Measurements from ENCODE around the gene NPEPL1. TPM values are rescaled to one million over a fixed set of nuclear protein-coding genes. Genes with fewer than 3 reads are reported as not detected.

Gene NPEPL1
- total RNA-seq, 1 donor from 2014 or later, result 25.5 TPM

DNA sequence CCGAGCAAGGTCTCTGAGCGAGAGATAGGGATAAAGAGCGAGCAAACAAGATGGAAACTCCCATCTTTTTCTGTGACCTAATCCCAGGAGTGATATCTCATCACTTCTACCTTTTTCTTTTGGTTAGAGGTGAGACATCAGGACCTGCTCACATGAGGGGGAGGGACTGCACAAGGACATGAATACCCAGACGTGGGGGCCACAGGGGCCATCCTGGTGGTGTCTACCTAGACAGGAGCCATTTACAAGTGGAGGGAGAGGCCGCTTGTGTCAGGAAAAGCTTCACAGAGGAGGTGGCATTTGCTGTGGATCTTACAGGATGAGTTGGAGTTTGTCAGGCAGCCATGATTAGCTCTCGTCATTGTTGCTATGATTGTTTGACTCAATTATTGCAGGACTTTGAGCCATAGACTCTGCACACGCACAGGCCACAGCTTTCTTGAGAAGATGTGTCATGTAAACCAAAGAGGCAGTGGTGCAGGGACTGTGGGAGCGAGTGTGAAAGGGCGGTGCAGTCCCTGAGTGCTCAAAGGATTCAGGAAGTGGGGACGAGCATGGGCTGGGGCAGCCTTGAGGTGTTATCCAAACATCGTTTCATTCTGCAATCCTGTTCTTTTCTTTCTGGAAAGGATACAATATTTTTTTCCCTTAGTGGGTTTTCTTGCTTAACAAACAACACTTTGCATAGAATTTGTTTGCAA, 7.7 kb downstream of the NPEPL1 start:
- DNase-seq (ENCODE audit: extremely low spot score in 2 of 2), result no peak
- no peak overlapping the region for H3K4me3 ChIP-seq
- intact Hi-C loops (cut with DNase I), result no loop called here
- no peak for TF ChIP-seq POLR2A (IDR thresholded peaks at IDR 0.05)
- TF ChIP-seq, protein P1, sequence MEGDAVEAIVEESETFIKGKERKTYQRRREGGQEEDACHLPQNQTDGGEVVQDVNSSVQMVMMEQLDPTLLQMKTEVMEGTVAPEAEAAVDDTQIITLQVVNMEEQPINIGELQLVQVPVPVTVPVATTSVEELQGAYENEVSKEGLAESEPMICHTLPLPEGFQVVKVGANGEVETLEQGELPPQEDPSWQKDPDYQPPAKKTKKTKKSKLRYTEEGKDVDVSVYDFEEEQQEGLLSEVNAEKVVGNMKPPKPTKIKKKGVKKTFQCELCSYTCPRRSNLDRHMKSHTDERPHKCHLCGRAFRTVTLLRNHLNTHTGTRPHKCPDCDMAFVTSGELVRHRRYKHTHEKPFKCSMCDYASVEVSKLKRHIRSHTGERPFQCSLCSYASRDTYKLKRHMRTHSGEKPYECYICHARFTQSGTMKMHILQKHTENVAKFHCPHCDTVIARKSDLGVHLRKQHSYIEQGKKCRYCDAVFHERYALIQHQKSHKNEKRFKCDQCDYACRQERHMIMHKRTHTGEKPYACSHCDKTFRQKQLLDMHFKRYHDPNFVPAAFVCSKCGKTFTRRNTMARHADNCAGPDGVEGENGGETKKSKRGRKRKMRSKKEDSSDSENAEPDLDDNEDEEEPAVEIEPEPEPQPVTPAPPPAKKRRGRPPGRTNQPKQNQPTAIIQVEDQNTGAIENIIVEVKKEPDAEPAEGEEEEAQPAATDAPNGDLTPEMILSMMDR (IDR thresholded peaks at IDR 0.05), result no peak
- TF ChIP-seq POLR2AphosphoS5 (IDR thresholded peaks at IDR 0.05; ENCODE audit: insufficient read depth in 1 of 2, low read depth in 1 of 2), result no peak
- H3K4me1 ChIP-seq, result no peaks in the 10 kb centered on the region
- H3K9me3 ChIP-seq, result no peaks in the 10 kb centered on the region
- peaks cover 0 to 60% of the 10 kb centered on the region in 2 donors for H3K36me3 ChIP-seq
- no peak overlapping the region for H3K27ac ChIP-seq
- no peaks in the 10 kb centered on the region for H3K27me3 ChIP-seq

DNA sequence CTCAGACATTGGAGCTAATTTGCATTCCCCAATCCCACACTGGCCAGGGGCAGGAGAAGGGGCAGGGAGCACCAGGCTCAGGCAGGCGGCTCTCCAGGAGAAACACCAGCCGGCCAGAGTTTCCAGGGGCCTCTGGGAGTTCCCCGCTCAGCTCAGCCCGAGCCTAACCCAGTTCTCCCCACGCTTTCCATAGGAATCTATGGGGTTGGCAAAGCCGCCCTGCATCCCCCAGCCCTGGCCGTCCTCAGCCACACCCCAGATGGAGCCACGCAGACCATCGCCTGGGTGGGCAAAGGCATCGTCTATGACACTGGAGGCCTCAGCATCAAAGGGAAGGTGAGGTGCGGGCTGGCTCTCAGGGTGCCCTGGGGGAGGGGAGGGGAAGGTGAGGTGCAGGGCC, 8.2 kb downstream of the NPEPL1 start:
- H3K27me3 ChIP-seq, result no peaks in the 10 kb centered on the region
- TF ChIP-seq POLR2AphosphoS5 (IDR thresholded peaks at IDR 0.05; ENCODE audit: insufficient read depth in 1 of 2, low read depth in 1 of 2) (no peak), POLR2A (IDR thresholded peaks at IDR 0.05) (no peak)
- TF ChIP-seq, protein P1 (IDR thresholded peaks at IDR 0.05), result no peak
- H3K9me3 ChIP-seq, result no peaks in the 10 kb centered on the region
- H3K4me1 ChIP-seq, result no peaks in the 10 kb centered on the region
- peaks cover 0 to 60% of the 10 kb centered on the region in 2 donors for H3K36me3 ChIP-seq
- H3K27ac ChIP-seq, result no peak overlapping the region
- H3K4me3 ChIP-seq, result no peak overlapping the region
- intact Hi-C loops (cut with DNase I), result no loop called here
- no peak for DNase-seq (ENCODE audit: extremely low spot score in 2 of 2)

DNA sequence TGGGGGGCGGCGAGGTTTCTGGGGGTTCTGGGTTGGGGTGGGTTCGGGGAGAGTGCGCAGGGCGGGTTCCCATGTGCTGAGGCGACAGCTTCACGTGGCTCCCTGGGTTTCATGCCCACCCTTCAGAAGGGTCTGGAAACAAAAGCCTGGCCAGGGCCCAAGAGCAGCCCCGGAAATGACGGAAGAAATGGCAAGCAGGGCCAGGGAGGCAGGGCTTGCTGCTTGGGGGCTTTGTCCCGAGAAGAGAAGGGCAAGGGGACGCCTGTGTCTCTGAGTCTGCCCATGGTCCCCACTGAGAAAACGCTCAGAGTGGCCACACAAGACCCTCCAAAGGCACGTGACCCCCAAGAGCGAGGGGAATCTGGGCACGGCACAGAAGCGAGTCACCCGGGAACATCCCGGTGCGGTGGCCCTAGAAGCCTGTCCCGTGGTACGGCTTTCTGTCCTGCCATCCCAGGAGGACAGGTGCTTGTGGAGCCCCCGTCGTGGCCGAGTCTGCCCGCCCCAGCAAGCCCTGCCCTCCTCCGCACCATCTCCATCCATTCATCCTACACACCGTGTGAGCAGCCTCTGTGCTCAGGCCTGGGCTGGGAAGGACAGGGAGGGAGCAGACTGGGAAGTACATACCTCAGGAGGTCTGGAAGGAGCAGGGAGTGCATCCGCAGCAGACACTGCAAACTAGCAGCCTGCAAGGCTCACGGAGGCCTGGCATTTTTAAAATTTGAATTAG, 9.0 kb downstream of the NPEPL1 start:
- no peaks in the 10 kb centered on the region for H3K9me3 ChIP-seq
- H3K27me3 ChIP-seq, result no peaks in the 10 kb centered on the region
- no peak overlapping the region for H3K27ac ChIP-seq
- DNase-seq (ENCODE audit: extremely low spot score in 2 of 2), result no peak
- intact Hi-C loops (cut with DNase I), result no loop called here
- peaks cover 0 to 56% of the 10 kb centered on the region in 2 donors for H3K36me3 ChIP-seq
- no peaks in the 10 kb centered on the region for H3K4me1 ChIP-seq
- TF ChIP-seq, protein P1 (IDR thresholded peaks at IDR 0.05), result no peak
- no peak for TF ChIP-seq POLR2AphosphoS5 (IDR thresholded peaks at IDR 0.05; ENCODE audit: insufficient read depth in 1 of 2, low read depth in 1 of 2)
- no peak for TF ChIP-seq POLR2A (IDR thresholded peaks at IDR 0.05)
- H3K4me3 ChIP-seq, result no peak overlapping the region

DNA sequence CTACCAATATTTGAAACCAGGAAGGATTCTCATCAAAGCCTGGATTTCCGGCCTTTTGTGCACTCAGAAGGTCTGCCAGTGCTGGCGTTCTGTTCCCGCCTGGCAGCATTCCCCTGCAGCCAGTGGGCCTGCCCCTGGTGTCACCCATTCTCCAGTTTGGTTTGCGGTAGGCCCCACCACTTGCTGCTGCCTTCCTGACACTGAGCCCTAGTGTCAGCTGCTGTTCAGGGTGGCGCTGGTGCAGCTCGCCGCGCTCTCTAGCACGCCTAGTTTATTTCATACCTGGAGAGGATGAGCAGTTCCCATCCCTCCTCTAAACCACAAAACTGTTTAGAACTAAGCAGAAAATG, 9.5 kb downstream of the NPEPL1 start:
- no peak overlapping the region for H3K4me3 ChIP-seq
- H3K27ac ChIP-seq, result no peak overlapping the region
- TF ChIP-seq POLR2AphosphoS5 (IDR thresholded peaks at IDR 0.05; ENCODE audit: insufficient read depth in 1 of 2, low read depth in 1 of 2) (no peak), POLR2A (IDR thresholded peaks at IDR 0.05) (no peak)
- TF ChIP-seq, protein P1 (IDR thresholded peaks at IDR 0.05), result no peak
- intact Hi-C loops (cut with DNase I), result no loop called here
- DNase-seq (ENCODE audit: extremely low spot score in 2 of 2), result no peak
- H3K36me3 ChIP-seq, result peaks cover 0 to 52% of the 10 kb centered on the region in 2 donors
- no peaks in the 10 kb centered on the region for H3K27me3 ChIP-seq
- no peaks in the 10 kb centered on the region for H3K9me3 ChIP-seq
- no peaks in the 10 kb centered on the region for H3K4me1 ChIP-seq
